ENCODE measurements around the gene RNF217. TPM values are rescaled to one million over a fixed set of nuclear protein-coding genes. Genes with fewer than 3 reads are reported as not detected.

The RNF217 gene
- total and polyA plus RNA-seq, 12 donors: 2.1 to 26.9 (median 13.0) TPM

DNA sequence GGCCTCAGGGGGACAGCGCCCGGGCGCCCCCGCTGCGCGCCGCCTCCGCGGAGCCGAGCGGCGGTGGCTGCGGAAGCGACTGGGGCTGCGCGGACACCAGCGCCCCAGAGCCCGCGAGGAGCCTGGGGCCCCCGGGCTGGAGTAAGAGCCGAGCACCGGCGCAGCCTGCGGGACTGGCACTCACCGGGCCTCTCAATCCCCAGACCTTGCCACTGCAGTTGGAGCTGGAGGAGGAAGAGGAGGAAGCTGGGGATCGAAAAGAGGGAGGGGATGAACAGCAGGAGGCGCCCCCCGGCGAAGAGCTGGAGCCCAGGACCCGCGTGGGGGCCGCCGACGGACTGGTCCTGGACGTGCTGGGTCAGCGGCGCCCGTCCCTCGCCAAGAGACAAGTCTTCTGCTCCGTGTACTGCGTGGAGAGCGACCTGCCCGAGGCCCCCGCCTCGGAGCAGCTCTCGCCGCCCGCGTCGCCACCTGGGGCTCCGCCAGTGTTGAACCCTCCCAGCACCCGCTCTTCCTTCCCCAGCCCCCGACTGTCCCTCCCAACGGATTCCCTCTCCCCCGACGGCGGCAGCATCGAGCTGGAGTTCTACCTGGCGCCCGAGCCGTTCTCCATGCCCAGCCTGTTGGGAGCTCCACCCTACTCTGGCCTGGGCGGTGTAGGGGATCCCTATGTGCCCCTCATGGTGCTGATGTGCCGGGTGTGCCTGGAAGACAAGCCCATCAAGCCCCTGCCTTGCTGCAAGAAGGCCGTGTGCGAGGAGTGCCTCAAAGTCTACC, 590 bp downstream of the RNF217 start:
- peak; percentile 47 to 70 (median 56) for ATAC-seq
- Histone ChIP-seq H3K9me3 (no peaks in the 10 kb centered on the region), H3K27ac (peak overlapping the region; percentile 83 to 96 (median 93)), H3K27me3 (no peaks in the 10 kb centered on the region), H3K36me3 (peaks cover 0 to 15% (median 0%) of the 10 kb centered on the region in 9 donors), H3K4me3 (peak overlapping the region; percentile 71 to 91 (median 83)), H3K4me1 (peaks cover 0 to 47% (median 41%) of the 10 kb centered on the region in 9 donors)
- DNase-seq: peak; percentile 36 to 45
- 1% methylated on average over 62 to 65 of the region's 65 CpGs for WGBS, 2 donors
- TF ChIP-seq, protein P1, sequence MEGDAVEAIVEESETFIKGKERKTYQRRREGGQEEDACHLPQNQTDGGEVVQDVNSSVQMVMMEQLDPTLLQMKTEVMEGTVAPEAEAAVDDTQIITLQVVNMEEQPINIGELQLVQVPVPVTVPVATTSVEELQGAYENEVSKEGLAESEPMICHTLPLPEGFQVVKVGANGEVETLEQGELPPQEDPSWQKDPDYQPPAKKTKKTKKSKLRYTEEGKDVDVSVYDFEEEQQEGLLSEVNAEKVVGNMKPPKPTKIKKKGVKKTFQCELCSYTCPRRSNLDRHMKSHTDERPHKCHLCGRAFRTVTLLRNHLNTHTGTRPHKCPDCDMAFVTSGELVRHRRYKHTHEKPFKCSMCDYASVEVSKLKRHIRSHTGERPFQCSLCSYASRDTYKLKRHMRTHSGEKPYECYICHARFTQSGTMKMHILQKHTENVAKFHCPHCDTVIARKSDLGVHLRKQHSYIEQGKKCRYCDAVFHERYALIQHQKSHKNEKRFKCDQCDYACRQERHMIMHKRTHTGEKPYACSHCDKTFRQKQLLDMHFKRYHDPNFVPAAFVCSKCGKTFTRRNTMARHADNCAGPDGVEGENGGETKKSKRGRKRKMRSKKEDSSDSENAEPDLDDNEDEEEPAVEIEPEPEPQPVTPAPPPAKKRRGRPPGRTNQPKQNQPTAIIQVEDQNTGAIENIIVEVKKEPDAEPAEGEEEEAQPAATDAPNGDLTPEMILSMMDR (IDR thresholded peaks at IDR 0.05): peak in 6 of 9 donors; percentile 11 to 48 (median 34)
- intact Hi-C loops (cut with DNase I): loop anchor here in 8 of 10 donors (1.0 to 10.0 kb wide), 8 partner anchors 39 to 244 kb away; no protein-coding TSS in a partner anchor

DNA sequence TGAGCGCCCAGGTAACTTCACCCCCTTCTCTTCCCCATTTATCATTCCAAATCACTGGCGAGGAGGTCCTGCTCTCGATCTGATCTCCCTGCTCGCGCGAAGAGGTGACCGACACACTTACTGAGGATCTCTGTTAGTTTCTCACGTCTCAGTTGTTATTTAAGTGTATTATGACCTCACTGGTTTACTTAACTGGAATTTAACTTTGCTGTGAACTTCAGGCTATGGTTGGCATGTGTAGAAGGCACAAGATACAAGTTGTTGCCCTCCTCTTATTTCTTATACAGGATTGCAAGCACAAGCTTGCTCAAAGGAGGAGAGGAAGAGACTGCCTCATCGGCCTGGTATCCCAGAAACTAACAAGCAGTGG, 1.2 kb downstream of the RNF217 start:
- Histone ChIP-seq H3K4me1 (peaks cover 0 to 52% (median 42%) of the 10 kb centered on the region in 9 donors), H3K4me3 (peak overlapping the region; percentile 71 to 91 (median 83)), H3K27ac (peak overlapping the region; percentile 83 to 96 (median 93)), H3K36me3 (peaks cover 0 to 19% (median 0%) of the 10 kb centered on the region in 9 donors), H3K9me3 (no peaks in the 10 kb centered on the region), H3K27me3 (no peaks in the 10 kb centered on the region)
- DNase-seq (no peak), ATAC-seq (peak in 4 of 8 donors; percentile 17 to 28 (median 21))
- intact Hi-C loops (cut with DNase I): loop anchor here in 8 of 10 donors (1.0 to 10.0 kb wide), 8 partner anchors 39 to 244 kb away; no protein-coding TSS in a partner anchor
- TF ChIP-seq, protein P1 (IDR thresholded peaks at IDR 0.05): no peak
- 2 to 5% methylated on average over 9 of the region's 9 CpGs for WGBS, 2 donors

DNA sequence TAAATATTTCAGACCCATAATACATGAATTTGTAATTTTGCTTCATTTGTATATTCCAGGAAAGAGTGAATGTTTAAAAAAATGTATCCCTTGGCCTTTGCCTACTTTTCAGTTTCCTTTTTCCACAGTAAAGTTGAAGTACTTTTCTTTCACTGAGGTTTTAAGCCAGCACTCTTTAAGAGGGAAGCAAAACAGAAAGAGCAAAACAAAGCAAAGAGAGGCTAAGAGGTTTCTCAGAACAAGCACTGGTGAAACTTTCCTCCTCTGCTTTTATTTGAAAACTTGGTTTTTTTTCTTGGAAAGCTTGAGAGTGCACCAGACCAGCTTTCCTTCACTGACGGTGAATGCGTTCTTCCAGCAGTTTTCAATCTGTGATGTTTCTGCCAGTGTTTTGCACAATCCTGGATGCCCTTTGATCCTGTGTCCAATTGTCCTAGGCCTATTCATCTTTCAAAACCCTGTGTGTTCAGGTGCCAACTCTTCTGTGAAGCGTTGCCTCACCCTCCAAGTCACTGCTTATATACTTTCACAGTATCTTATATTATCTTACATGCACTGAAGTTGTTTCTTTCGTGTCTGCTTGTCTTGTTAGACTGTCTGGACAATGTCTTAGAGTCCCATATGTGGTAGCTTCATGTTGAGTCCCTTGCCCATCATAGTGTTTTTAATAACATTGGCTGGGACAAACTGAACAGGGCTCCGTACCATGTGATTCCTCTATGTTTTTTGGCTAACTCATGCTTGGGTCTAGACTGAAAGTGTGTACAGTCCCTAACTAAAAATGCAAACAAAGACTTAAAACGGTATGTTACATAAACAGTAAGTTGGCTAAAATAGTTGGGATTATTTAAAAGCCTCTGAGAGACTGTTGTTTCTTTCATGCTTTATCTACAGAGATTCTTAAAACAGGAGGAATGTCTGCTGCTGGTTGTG, 1.9 kb downstream of the RNF217 start:
- ATAC-seq (peak in 2 of 8 donors; percentile 20 to 26), DNase-seq (no peak)
- intact Hi-C loops (cut with DNase I): loop anchor here in 8 of 10 donors (1.0 to 10.0 kb wide), 8 partner anchors 38 to 243 kb away; no protein-coding TSS in a partner anchor

More for the DNA sequence above, 1.9 kb downstream of the RNF217 start:
- Histone ChIP-seq H3K27me3 (no peaks in the 10 kb centered on the region), H3K27ac (peak overlapping the region; percentile 83 to 96 (median 93)), H3K4me3 (peak overlapping the region; percentile 71 to 91 (median 83)), H3K4me1 (peaks cover 0 to 57% (median 42%) of the 10 kb centered on the region in 9 donors), H3K9me3 (no peaks in the 10 kb centered on the region), H3K36me3 (peaks cover 0 to 19% (median 0%) of the 10 kb centered on the region in 9 donors)
- TF ChIP-seq, protein P1 (IDR thresholded peaks at IDR 0.05): no peak
- WGBS, 2 donors: 14 to 20% methylated on average over 6 of the region's 6 CpGs
